PC-9 (cell line): Measurements from ENCODE around the gene FKBP1B.

Experiments
- CTCF ChIP-seq: fragments of 200-600 bp; sonication (generic); conservative IDR thresholded peaks from 2 replicates; pipeline ENCODE4 v1.6.1; 2017; ENCODE audit warnings: mixed run types, antibody characterized with exemption, mild to moderate bottlenecking, moderate library complexity
- EZH2 ChIP-seq: fragments of 200-600 bp; sonication (generic); IDR thresholded peaks from 2 replicates; pipeline ENCODE4 v1.8.0; 2017; ENCODE audit warnings: antibody characterized with exemption, low read depth

GRCh38 chr2:24102677-24103076, 53.1 kb downstream of the FKBP1B start:
- no peak for TF ChIP-seq CTCF
- TF ChIP-seq EZH2, result no peak
